Measurements from ENCODE around the gene POMT1.
A peak's percentile ranks its signal among the peaks of the same experiment; 100 is the strongest.

POMT1 gene

DNA sequence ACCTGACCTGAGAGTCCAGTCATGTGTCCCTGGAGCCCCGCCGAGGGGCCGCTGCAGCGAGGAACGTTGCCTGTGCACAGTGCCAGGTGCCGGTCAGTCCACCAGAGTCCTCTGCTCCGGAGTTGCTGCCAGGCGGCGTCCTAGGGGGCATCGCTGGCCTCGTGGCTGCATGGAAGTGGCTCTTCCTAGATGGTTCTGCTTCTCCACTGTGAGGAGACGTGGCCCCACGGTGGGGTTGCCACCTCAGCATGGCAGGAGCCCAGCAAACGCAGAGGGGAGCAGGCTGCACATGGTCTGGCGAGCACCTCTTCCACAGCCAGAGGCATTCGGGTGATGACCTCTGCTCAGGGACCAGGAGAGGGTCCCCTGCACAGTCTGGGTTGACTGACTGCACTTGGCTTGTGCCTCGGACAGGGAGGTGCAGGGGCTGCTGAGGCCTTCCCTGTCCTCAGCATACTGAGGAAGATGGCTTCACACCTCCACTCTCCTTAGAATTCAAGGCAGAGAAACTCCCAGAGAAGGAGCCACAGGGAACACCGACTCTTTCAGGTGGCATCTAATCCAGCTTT lies 25.9 kb upstream of the POMT1 start:
- DNase-seq: no peak

DNA sequence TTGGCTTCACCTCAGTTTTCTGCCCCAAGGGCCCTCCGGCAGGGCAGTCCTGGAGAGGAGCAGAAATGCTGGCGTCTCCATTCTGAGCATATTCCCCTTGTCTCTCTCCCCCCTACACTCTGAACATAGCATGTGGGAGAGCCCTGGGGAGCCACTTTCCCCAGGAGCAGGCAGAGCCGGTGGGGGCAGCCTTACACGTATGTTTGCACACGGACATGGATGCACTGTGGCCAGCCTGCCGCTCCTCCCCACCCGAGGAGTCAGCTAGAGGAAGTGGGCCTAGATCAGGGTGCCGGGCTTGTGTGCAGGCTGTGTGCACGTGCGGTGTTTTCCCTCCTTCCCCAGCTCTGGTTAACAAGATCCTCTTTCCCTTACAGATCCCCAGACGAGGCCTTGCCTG lies 25.4 kb upstream of the POMT1 start:
- DNase-seq: no peak

DNA sequence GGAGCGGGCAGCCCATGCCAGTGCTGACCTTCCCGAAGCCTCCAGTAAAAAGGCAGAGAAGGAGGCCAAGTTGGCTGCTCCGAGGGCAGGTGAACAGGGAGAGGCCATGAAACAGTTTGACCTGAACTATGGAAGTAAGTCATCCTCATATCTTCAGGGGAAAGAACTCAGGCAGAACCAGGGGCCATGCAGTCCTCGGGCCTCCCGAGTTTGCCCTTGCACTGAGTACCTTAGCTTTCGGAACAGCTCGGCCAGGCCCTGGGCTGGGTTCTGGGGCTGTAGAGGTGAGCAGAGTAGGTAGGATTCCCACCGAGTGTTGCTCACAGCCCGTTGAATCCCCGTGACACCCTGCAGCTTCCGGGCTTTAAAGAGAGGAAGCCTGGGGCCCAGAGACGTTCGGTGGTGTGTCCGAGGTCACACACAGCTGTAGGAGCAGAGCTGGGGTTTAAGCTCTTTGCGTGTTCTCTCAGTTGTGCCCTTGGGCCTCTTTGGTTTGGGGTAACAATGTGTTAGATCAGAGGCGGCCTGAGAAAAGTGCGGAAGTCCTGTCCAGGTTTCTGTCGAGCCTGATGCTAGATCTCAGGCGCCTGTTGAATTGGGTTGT lies 24.8 kb upstream of the POMT1 start:
- no peak for DNase-seq

DNA sequence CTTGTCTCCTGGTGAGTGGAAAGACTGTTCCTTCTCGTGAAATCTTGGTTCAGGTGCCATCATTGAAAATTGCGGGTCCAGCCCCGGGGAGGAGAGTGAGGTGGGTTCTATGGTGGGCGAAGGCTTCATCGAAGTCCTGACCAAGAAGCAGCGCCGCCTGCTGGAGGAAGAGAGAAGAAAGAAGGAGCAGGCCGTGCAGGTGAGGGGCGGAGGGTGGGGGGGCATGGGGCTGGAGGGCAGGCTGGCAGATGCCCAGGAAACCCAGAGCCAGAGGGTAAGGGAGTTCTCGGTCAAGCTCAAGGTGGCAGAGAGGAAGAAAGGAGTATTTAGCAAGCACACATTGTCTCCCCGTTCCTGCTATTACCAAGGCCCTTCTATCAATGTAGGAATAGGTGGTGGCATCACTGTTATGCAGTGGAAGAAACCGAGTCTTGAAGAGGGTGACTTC lies 24.3 kb upstream of the POMT1 start:
- peak; percentile 37 for DNase-seq

DNA sequence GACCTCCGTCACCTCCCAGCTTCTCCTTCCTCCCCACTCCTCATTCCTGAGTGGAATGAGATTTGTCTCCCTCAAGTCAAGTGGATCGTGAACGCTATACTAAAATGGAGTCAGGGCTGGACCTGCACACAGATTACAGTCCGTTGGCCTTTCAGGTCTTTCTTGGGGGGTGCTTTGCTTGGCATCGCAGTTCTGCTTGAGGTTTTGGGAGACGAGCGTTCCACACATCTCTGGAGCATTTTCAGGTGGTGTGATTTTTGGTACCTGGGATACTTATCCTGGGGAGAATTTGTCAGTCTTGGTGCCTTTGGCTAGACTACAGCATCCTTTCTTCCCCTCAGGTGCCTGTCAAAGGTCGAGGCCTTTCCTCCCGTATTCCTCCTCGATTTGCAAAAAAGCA lies 23.8 kb upstream of the POMT1 start:
- no peak for DNase-seq

DNA sequence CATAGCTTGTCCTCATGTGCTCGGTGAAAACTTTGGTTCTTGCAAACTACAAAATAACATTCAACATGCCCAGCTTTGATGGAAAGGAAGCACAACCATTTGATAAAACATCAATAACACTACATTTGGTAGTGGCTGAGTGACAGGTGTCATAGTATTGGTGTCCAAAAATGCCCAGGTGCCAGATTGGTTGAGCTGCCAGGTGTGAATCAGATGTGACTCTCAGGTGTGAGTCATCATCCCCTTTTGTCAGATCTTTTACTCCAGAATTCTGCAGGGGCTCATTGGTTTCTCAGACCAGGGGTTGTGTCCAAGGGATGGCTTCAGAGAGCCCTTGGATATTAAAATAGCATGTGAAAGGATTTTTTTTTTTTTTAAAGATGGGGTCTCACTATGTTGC lies 22.5 kb upstream of the POMT1 start:
- DNase-seq: no peak

DNA sequence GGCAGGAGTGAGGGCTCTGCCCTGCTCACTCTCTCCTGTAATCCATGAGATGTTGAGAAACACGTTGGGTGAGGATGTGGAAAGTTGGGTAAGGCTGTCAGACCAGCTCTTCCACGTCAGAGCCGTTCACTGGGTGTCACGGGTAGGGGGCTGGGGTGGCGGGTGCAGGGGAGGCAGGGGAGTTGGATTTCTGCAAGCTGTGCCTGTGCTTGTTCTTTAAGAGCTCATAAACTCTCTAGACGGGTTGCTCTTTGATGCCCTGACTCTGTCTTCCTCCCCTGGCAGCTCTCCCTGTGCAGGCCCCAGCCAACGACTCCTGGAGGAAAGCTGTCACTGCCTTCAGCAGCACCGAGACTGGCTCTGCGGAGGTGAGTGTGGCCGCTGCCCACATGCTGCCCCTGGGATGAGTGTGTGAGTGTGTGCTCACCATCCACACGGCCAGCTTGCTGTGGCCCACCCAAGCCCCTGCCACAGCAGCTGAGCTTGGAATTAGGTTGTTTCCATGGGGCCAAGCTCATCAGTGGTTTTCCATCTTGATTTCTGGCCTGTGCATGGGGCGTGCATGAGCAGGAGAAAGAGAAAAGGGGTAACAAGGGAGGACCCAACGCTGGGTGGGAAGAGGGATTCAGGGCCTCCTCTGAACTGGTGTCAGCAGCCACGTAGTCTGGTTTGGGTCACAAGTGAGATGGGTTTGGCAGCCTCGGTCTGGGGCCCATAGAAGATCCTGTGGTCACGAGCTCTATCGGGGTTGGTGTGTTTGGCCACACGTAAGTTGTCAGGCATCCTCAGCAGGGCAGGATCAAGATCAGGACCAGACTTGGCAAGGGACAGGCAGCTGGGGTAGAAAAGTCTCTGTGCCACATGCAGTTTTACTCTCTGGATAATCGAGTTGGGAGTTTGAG lies 21.0 kb upstream of the POMT1 start:
- DNase-seq: no peak

DNA sequence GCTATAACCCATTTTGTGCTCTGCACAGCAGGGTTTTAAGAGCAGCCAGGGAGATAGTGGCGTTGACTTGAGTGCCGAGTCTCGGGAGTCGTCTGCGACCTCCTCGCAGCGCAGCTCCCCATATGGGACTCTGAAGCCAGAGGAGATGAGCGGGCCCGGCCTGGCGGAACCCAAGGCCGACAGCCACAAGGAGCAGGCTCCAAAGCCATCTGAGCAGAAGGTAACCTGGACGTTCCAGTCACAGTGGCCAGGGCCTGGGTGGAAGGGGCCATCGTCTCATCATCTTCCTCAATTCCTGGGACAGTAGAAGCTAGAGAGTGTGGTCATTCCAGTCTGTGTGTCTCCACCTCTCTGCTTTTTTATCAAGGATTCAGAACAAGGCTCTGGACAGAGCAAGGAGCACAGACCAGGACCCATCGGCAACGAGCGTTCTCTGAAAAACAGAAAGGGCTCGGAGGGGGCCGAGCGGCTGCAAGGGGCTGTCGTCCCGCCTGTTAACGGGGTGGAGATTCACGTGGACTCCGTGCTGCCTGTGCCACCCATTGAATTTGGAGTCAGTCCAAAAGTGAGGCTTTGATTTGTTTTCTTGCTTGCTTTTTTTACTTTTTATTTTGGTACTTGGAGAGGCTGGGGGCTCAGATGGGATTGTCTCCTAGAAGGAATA lies 20.2 kb upstream of the POMT1 start:
- no peak for DNase-seq

DNA sequence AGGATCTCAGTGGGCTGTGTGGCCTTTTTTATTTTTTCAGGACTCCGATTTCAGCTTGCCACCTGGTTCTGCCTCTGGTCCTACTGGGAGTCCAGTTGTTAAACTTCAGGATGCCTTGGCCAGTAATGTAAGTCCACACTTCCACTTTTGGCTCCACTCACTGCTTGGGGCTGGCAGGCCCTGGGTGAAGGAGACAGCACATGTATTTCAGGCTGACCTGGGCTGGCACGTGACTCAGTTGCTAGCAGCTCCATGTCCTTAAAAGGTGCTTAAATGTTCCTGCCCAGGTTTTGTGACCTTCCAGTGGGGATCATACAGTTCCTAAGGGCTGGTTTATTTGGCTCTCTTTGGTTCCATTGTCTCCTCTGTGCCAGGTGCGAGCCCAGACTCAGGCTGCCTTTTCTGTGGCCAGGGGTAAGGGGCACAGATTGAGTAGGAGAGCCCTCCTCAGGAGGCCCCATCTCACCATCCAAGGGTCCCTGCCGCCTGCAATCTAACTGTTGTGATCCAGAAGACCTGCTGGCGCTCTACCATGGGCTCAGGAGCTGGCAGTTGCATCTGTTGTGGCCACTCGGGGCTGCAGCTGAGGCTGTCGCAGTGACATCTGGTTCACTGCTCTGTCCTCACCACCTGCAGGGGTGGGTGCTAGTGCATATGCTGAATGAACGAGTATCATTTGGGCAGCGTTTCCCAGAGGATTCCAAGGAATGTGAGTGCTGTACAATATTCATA lies 19.2 kb upstream of the POMT1 start:
- no peak for DNase-seq

DNA sequence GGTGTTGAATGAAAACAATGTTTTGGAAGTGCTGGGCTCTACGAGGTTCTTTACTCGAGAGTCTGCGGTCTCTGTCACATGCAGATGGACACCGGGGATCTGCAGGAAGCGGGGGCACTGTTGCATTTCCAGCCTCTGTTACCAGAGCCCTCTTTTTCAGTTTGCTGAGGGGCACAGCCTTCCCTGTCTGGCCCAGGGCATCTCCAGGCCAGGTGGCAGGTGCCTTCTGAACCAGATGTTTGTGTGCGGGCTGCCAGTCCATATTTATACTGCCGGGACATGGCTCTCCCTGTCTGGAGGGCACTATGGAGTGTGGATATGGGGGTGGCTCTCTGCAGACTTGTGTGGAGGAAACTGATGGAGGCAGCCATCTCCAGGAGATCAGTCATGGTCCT lies 18.7 kb upstream of the POMT1 start:
- DNase-seq: no peak

DNA sequence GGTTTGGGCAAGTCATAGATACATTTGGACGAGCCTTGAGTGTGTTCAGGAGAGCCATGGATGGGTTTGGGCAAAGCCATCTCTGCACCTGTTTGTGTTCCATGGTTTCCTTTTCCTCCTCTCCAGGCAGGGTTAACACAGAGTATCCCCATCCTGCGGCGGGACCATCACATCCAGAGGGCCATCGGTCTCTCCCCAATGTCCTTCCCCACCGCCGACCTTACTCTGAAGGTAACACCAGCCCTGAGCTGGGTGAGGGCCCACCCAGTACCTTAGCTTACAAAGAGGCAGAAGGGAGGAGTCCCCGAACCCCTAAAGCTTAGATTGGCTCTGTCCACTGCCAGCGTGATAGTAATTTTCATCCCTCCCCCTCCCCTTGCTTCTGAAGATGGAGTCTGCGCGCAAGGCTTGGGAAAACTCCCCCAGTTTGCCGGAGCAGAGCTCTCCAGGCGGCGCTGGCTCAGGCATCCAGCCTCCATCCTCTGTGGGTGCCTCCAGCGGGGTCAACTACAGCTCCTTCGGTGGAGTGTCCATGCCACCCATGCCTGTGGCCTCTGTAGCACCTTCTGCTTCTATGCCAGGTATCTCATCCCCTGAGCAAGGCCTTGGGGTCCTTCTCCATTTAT lies 18.0 kb upstream of the POMT1 start:
- DNase-seq: no peak

DNA sequence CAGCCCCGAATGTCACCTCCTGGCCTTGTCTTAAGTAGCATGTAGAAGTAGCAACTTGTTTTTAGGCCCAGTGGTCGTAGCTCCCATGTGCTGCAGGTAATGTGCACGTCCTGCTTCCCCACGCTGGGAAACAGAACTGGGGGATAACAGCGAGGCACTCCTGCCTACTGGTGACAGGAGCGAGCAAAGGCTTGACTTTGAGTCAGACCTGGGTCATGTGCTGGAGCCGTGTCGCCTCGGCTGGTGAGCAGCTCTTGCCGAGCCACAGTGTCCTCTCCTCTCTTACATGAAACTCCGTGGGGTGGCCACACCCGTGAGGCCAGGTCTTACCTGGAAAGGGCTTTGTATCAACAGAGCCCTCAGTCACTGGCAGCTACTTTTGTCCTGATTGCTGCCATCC lies 17.5 kb upstream of the POMT1 start:
- no peak for DNase-seq

DNA sequence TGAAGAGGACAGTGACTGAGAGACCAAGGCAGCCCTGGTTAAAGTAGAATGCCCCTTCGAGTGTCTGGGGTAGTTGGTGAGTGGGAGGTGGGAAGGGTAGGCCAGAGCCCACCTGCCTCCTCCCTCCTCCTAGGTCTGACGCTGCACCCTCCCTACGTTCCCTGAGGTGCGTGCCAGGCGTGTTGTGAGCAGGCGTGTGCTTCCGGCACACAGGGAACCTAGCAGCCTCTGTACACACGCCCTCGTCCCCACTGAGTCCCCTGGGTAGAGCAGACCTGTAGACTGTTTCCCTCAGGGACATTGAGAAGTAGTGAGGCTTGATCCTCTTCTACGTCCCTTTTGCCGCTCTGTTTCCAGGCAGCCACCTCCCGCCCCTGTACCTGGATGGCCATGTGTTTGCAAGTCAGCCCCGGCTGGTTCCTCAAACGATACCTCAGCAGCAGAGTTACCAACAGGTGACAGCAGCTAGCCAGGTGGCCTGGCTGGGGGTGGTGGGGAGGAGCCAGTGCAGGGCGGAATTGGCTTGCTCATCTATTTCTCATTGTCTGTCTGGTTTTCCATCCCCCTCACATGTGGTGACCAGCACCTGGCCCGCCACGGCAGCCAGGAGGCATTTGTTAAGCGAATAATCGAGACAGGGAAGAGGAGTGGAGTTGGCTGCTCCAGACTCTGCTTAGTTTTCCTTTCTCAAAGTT lies 16.8 kb upstream of the POMT1 start:
- DNase-seq: no peak

DNA sequence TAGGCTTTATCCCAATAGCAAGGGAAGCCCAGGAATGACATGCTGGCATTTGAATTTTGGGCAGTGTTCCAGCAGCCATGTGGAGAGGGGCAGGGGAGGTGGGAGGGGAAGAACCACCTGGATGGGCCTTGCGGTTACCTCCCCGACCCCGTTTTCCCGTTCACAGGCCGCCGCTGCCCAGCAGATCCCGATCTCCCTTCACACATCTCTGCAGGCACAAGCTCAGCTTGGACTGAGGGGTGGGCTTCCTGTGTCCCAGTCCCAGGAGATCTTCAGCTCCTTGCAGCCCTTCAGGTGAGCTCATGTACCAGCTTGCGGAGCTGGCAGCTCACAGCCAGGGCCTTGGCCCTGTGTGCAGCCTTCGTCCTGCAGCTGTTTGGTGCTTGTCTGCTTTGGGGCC lies 15.7 kb upstream of the POMT1 start:
- no peak for DNase-seq

DNA sequence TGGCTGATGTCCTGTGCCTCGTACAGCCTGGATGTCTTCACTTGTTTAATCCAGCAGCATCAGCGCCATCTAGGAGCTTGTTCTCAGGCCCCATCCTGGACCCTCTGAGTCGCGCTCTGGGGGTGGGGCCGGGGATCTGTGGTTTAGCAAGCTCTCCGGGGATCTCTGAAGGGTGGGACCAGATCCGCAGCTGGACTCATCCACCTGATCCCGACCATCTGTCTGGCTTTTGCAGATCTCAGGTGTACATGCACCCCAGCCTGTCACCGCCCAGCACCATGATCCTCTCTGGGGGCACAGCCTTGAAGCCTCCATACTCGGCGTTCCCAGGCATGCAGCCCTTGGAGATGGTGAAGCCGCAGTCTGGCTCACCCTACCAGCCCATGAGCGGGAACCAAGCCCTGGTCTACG lies 15.1 kb upstream of the POMT1 start:
- DNase-seq: peak; percentile 36

DNA sequence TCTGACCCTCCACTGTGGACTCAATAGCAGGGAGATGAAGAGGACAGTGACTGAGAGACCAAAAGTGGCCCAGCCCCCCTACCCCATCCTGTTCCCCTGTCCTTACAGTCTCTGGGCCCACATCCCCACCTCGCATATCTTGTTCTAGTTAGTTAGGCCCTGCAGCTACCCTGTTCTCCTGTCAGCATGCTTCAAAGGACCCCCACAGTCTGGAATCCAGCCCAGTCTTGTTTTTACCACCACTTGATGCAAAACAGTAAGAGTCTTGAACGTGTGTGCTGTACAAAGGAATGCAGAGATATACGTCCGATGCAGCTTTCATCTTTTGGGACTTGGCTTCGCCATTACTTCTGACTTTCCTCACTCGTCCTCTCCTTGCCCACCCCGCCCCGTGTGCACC lies 12.2 kb upstream of the POMT1 start:
- no peak for DNase-seq

DNA sequence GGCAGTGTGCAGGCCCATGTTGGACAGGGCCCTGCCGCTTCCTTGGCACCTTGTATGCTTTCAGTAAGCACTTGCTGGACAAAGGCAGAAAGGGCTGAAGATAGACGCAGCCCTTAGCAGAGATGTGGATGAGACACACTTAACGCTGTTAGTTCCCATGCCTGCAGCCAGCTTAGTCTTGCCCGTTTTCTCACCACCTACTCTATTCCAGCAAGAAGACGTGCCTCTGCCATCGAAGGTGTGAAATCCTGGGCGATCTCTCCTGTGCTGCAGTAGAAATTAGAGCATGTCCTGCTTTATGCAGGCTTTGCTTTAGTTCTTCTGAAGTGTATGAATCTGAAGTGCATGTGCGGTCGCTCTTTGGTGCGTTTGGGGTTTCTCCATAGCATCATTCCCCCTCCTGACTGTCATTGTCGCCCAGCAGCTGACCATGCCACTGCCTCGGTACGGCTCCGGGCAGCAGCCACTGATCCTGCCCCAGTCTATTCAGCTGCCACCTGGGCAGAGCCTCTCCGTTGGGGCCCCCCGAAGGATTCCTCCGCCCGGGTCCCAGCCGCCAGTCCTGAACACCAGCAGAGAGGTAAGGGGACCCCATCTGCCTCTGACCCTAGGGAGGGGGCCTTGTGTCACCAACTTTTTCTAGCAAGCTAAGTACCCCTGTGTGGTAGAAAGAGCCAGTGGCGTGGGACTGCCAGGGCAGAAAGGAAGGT lies 11.6 kb upstream of the POMT1 start:
- no peak for DNase-seq

DNA sequence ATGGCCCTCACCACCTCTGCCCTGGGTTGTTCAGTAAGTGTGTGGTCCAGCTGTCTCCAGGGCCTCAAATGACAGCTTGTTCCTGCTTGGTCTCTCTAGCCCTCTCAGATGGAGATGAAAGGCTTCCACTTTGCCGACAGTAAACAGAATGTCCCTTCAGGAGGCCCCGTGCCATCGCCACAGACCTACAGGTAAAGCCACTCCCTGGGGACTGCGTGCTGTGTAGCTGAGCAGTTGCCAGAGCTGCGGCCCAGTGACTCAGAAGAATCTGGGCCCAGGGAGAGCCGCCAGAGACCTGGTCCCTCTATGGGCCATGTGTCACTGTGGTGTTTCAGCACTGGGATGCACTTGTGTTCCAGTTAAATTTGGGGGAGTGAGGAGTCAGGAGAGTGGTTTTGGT lies 10.6 kb upstream of the POMT1 start:
- DNase-seq: no peak

DNA sequence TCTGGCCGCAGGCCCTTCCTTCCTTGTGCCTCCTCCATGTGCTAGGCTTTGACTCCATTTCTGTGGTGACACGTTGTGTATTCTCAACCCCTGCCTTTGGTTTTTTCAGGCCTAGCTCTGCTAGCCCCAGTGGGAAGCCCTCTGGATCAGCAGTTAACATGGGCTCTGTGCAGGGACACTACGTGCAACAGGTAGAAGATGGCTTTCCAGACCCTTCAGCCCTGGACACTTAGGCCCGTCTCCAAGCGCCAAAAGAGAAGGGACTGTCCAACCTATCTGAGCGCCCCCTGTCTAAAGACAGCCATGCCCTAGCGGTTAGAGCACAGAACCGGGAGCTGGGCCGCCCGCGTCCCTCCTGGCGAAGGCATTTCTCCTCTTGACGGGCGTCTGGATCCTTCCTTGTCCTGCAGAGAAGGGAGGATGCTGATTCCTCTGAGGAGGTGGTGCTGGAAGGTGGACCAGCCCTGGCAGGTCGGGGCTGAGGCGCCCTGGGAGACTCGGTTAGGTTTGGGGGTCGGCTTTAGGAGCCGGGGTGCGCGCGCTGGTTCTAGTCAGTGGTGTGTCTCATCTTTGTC lies 8.3 kb upstream of the POMT1 start:
- DNase-seq: no peak

DNA sequence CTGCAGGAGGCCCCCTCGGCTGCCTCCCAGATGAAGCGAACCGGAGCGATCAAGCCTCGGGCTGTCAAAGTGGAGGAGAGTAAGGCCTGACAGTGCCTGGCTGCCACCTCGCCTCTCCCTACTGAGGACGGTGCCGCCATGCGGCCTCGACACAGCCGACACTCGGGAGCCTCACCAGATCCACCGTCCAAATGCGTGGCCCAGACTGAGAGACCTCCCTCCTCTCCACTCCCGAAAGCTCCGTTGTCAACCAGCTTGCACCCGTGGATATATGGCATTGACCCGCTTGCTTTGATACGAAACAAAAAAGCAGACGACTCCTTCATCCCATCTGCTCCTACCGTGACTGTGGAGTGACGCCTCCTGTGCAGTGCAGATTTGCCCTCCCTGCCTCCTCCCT lies 6.9 kb upstream of the POMT1 start:
- no peak for DNase-seq

All from fibroblast of skin of right biceps (primary cell).